ENCODE results near the gene CYP26B1.

Gene CYP26B1

GRCh38 chr2:72128059-72128842, 19.4 kb downstream of the CYP26B1 start:
- Histone ChIP-seq H3K36me3 (ENCODE audit: control insufficient read depth, insufficient read depth, low read length) (no peaks in the 10 kb centered on the region), H3K27me3 (replicated peaks; ENCODE audit: control insufficient read depth, insufficient read depth, low read length) (no peaks in the 10 kb centered on the region), H3K4me3 (replicated peaks; ENCODE audit: low read depth, low read length) (no peak overlapping the region)
- no peak for DNase-seq (ENCODE audit: extremely low read depth, insufficient read length)
- TF ChIP-seq CTCF (IDR thresholded peaks at IDR 0.05; ENCODE audit: insufficient read depth, low read length, poor library complexity, severe bottlenecking), result no peak

- Histone ChIP-seq H3K27me3 (replicated peaks; ENCODE audit: control insufficient read depth, insufficient read depth, low read length) (no peaks in the 10 kb centered on the region), H3K36me3 (ENCODE audit: control insufficient read depth, insufficient read depth, low read length) (no peaks in the 10 kb centered on the region), H3K4me3 (replicated peaks; ENCODE audit: low read depth, low read length) (no peak overlapping the region)
- no peak for DNase-seq (ENCODE audit: extremely low read depth, insufficient read length)
- no peak for TF ChIP-seq CTCF (IDR thresholded peaks at IDR 0.05; ENCODE audit: insufficient read depth, low read length, poor library complexity, severe bottlenecking)
Measured at GRCh38 chr2:72127401-72128058, 20.1 kb downstream of the CYP26B1 start.

GRCh38 chr2:72126186-72127100, 21.2 kb downstream of the CYP26B1 start:
- H3K27me3 ChIP-seq (replicated peaks; ENCODE audit: control insufficient read depth, insufficient read depth, low read length), result no peaks in the 10 kb centered on the region
- TF ChIP-seq CTCF (IDR thresholded peaks at IDR 0.05; ENCODE audit: insufficient read depth, low read length, poor library complexity, severe bottlenecking), result no peak

GRCh38 chr2:72124376-72124775, 23.3 kb downstream of the CYP26B1 start:
- no peak for TF ChIP-seq CTCF (IDR thresholded peaks at IDR 0.05; ENCODE audit: insufficient read depth, low read length, poor library complexity, severe bottlenecking)
- no peak for DNase-seq (ENCODE audit: extremely low read depth, insufficient read length)
- no peak overlapping the region for H3K4me3 ChIP-seq (replicated peaks; ENCODE audit: low read depth, low read length)
- H3K27me3 ChIP-seq (replicated peaks; ENCODE audit: control insufficient read depth, insufficient read depth, low read length), result no peaks in the 10 kb centered on the region
- no peaks in the 10 kb centered on the region for H3K36me3 ChIP-seq (ENCODE audit: control insufficient read depth, insufficient read depth, low read length)

More at GRCh38 chr2:72126186-72127100, 21.2 kb downstream of the CYP26B1 start:
- no peak for DNase-seq (ENCODE audit: extremely low read depth, insufficient read length)
- Histone ChIP-seq H3K36me3 (ENCODE audit: control insufficient read depth, insufficient read depth, low read length) (no peaks in the 10 kb centered on the region), H3K4me3 (replicated peaks; ENCODE audit: low read depth, low read length) (no peak overlapping the region)

- H3K36me3 ChIP-seq (ENCODE audit: control insufficient read depth, insufficient read depth, low read length), result no peaks in the 10 kb centered on the region
- H3K4me3 ChIP-seq (replicated peaks; ENCODE audit: low read depth, low read length), result no peak overlapping the region
- TF ChIP-seq CTCF (IDR thresholded peaks at IDR 0.05; ENCODE audit: insufficient read depth, low read length, poor library complexity, severe bottlenecking), result no peak
- DNase-seq (ENCODE audit: extremely low read depth, insufficient read length), result no peak
- H3K27me3 ChIP-seq (replicated peaks; ENCODE audit: control insufficient read depth, insufficient read depth, low read length), result no peaks in the 10 kb centered on the region
Measured at GRCh38 chr2:72121153-72121552, 26.5 kb downstream of the CYP26B1 start.

All from GM06990 (cell line).